GM12891 (cell line): ENCODE results near the gene RHEX.
"Not testable (repeated sequence)": the region's sequence is repeated elsewhere in the genome, so short reads cannot be mapped to it uniquely, and the experiment has no call there.

ENCODE experiments used
- POLR2A ChIP-seq: IDR thresholded peaks from 2 replicates; pipeline ENCODE4 v1.6.1; 2011; ENCODE audit warnings: low read depth, low read length, control low read depth
- POLR2AphosphoS5 ChIP-seq: IDR thresholded peaks from 2 replicates; pipeline ENCODE4 v1.6.1; 2011; ENCODE audit warnings: low read depth, low read length, control low read depth

DNA sequence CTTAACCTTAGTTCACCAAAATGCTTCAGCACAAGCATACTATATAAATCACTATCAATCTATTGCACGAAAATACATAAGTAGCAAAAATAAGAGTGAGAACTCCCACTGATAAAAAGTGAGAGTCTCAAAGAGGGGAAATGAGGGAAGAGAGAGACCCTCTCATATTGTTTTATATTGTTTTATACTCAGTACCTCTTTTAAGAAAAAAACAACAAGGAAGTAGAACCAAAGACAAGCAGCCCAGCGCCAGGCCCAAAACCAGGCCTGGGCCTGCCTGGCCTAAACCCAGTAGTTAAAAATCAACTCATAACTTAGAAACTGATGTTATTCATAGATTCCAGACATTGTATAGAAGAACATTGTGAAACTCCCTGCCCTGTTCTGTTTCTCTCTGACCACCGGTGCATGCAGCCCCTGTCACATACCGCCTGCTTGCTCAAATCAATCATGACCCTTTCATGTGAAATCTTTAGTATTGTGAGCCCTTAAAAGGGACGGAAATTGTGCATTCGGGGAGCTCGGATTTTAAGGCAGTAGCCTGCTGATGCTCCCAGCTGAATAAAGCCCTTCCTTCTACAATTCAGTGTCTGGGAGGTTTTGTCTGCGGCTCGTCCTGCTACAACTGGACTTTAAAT lies 5.4 kb downstream of the RHEX start:
- not testable (repeated sequence) for TF ChIP-seq POLR2A, POLR2AphosphoS5
